NCI-H2196 treated with DMSO at 0.1 percent for 48 hours (cell line): ENCODE results near the gene MAGEC1.
"Not testable (repeated sequence)": the region's sequence is repeated elsewhere in the genome, so short reads cannot be mapped to it uniquely, and the experiment has no call there.

ENCODE experiments used
- DNase-seq: peaks from one replicate; lab custom pipeline; 2025; ENCODE audit not compliant: unreplicated experiment; lab: John Stamatoyannopoulos, UW

The MAGEC1 gene, protein sequence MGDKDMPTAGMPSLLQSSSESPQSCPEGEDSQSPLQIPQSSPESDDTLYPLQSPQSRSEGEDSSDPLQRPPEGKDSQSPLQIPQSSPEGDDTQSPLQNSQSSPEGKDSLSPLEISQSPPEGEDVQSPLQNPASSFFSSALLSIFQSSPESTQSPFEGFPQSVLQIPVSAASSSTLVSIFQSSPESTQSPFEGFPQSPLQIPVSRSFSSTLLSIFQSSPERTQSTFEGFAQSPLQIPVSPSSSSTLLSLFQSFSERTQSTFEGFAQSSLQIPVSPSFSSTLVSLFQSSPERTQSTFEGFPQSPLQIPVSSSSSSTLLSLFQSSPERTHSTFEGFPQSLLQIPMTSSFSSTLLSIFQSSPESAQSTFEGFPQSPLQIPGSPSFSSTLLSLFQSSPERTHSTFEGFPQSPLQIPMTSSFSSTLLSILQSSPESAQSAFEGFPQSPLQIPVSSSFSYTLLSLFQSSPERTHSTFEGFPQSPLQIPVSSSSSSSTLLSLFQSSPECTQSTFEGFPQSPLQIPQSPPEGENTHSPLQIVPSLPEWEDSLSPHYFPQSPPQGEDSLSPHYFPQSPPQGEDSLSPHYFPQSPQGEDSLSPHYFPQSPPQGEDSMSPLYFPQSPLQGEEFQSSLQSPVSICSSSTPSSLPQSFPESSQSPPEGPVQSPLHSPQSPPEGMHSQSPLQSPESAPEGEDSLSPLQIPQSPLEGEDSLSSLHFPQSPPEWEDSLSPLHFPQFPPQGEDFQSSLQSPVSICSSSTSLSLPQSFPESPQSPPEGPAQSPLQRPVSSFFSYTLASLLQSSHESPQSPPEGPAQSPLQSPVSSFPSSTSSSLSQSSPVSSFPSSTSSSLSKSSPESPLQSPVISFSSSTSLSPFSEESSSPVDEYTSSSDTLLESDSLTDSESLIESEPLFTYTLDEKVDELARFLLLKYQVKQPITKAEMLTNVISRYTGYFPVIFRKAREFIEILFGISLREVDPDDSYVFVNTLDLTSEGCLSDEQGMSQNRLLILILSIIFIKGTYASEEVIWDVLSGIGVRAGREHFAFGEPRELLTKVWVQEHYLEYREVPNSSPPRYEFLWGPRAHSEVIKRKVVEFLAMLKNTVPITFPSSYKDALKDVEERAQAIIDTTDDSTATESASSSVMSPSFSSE

DNA sequence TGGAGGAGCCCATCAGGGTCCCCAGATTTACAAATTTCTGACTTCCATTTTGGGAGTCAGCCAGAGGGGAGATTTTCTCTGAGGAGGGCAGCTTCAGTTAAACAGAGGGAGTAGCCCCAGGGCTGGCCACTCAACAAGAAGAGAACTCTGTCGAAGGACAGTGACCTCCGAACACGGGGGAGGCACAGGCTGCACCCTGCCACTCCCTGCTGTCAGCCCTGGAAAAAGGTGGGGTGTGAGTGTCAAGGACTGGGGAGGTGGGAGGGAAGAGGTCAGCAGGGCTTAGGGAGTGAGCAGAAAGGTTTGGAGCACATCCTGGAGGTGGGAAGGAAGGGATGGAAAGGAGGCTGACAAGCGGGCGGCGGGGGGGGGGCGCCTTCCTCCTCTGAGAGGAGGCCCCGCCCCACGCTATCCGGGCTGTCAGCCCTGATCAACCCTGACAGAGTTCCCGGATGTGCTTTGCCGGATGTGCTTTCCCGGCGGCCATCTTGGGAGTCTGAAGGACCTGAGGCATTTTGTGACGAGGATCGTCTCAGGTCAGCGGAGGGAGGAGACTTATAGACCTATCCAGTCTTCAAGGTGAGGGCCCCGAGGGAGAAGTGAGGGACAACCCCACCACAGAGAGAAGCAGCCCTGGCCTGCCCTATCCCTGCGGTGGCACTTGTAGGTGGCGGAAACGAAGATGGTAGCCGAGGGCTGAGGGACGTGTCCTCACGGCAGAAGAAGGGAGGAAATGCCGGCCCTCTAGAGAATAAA, at the start of gene MAGEC1:
TSS of gene MAGEC1 (plus strand) at position 495 of the 756 bp plus-strand sequence. CDS start 1,179 bp downstream, outside the sequence.
- no peak for DNase-seq

DNA sequence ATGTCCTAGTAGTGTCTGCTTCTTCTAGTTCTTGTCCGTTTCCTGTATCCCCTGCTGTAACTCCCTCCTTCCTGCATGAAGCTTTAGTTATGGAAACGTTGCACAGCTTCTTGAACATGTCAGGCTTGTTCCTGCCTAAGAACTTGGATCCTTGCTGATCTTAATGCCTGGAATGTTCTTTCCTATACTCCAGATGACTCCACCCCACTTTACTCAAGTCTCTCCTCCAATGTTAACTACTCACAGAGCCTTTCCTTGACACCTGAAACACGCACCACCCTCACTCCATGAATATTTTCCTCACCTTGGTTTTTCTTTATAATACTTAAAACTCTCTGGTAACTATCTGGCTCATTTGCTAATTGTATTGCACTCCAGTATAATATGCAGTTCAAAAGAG, 46.2 kb upstream of the MAGEC1 start:
- no peak for DNase-seq

- DNase-seq, result no peak
These were observed 24.1 kb upstream of the MAGEC1 start for GRCh38 chrX:141879616-141880015.

GRCh38 chrX:141888811-141889210, 14.9 kb upstream of the MAGEC1 start:
- DNase-seq, result not testable (repeated sequence)

DNA sequence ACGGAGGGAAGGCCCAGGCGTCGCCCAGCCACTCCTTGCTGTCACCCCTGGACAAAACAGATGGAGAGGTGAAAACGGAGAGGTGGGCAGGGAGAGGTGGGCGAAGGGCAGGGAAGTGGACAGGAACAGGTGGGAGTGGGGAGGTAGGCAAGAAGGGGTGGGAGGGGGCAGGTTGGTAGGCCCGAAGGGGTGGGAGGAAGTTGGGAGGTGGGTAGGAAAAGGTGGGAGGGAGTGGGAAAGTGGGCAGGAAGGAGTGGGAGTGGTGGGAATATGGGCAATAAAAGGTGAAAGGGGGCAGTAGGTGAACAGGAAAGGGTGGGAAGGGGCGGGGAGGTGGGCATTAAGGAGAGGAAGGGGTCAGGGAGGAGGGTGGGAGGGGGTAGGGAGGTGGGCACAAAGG, 9.0 kb upstream of the MAGEC1 start:
- no peak for DNase-seq

- no peak for DNase-seq
These were observed 6.0 kb upstream of the MAGEC1 start for GRCh38 chrX:141897690-141898089.

DNA sequence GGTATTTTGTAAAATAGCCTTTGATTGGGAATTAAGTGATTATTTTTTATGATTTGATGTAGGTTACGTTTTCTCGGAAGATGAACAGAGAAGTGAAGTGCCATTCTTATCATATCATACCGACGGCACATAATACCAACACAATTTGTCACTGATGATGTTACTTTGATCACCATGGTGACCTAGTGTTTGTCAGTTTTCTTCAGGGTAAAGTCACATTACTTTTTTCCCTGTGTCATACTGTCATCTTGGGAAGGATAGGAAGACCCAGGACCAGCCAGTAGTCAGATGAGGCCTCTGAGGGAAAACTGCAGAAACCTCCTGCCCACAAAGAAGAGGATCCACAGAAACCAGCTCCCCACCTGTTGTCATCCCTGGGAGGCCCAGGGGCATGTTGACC, 1.3 kb upstream of the MAGEC1 start:
- DNase-seq, result no peak

GRCh38 chrX:141904262-141904661, 568 bp downstream of the MAGEC1 start:
- no peak for DNase-seq

GRCh38 chrX:141917801-141918200, 14.1 kb downstream of the MAGEC1 start:
- DNase-seq, result no peak

- no peak for DNase-seq
These were observed 20.6 kb downstream of the MAGEC1 start for GRCh38 chrX:141924293-141924692.

- DNase-seq, result no peak
These were observed 24.7 kb downstream of the MAGEC1 start for GRCh38 chrX:141928432-141928831.

DNA sequence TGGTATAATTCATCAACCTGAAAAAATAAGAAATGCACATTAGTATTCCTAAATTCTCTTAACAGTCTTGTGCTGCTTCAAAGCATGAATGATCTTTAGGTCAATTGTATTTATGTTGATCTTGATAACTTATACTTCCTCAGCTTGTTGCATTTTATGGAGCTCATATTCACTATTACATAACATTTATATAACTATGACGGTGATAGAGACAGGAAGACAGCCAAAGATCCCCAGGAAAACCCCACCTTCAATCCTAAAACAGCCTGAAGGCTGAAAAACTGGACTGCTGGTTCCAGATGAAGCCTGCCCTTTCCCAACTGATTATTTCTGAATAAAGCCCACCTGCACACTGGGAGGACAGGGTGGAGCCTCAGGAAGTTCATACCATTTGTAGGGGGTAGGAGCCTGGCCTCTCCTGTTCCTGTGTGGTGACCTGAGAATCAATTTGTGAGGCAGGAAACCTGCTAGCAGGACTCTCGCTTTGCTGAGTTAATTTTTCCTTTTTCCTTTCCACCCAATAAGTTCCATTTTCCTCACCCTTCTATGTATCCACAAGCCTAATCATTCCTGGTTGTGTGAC, 30.5 kb downstream of the MAGEC1 start:
- DNase-seq, result no peak

DNA sequence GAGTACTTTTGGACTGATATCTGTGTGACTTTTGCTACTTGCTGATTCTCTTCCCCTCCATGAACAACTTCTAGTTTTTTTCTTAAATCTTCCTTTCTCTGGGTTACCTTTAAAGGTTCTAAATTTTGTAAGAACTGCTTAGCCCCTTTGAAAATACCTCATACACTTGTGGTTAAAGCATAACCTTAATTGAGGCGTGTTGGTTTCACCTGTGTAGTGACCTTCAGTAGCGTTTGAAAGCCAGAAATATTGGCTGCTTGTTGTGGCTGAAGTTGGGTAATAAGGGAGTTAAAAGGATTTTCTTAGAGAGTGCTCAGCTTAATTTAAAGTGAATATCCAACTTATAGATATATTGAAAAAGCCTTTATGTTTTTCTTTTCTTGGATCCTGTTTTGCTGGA, 32.0 kb downstream of the MAGEC1 start:
- no peak for DNase-seq

DNA sequence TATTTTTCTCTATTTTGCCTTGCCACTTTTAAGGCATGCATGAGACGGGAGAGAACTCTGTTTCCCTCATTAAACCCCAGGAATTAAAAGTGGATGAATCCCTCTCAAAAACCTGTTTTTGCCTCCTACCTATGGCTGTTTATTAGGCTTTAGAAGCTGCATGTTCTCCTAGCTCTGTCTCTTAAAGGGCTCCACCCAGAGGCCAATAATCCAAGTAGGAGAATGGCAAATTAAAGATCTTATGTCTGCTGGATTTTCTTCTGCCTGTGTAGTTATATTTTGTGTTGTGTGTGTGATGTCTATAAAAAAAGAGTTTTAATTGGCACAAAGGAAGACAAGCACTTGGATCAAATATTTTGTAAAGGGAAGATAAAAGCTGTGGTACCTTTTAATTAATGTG, 32.4 kb downstream of the MAGEC1 start:
- DNase-seq, result no peak

- DNase-seq, result no peak
These were observed 37.5 kb downstream of the MAGEC1 start for GRCh38 chrX:141941234-141941633.

DNA sequence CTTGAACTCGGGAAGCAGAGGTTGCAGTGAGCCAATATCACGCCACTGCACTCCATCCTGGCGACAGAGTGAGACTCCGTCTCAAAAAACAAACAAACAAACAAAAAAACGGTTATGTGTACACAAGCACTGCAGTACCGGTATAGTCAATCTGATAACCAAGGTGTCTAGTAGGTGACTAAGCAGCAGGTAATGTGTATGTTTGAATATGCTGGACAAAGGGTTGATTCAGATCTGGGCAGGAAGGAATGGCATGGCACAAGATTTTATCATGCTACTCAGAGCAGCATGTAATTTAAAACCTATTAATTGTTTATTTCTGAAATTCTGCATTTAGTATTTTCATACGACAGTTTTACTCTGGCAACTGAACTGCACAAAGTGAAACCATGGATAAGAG, 41.7 kb downstream of the MAGEC1 start:
- no peak for DNase-seq

GRCh38 chrX:141947350-141947749, 43.7 kb downstream of the MAGEC1 start:
- no peak for DNase-seq

GRCh38 chrX:141952603-141953002, 48.9 kb downstream of the MAGEC1 start:
- DNase-seq, result no peak

- no peak for DNase-seq
These were observed 55.0 kb downstream of the MAGEC1 start for GRCh38 chrX:141958675-141959074.
